HepG2 (cell line): ENCODE results near the gene TMEM167B. TPM values are rescaled to one million over a fixed set of nuclear protein-coding genes. Genes with fewer than 3 reads are reported as not detected.

Experiments
- CCAR2 ChIP-seq: fragments of 200-400 bp; formaldehyde crosslinking; optimal IDR thresholded peaks from 2 replicates; pipeline ENCODE3; 2018; ENCODE audit warnings: low read depth, mild to moderate bottlenecking, low read length, moderate library complexity
- HNRNPLL ChIP-seq: fragments of 200-400 bp; formaldehyde crosslinking; IDR thresholded peaks from 2 replicates; pipeline ENCODE4 v1.6.1; 2017; ENCODE audit warnings: mild to moderate bottlenecking, low read depth, low read length; ENCODE audit not compliant: poor library complexity, severe bottlenecking
- HOXA5 ChIP-seq: sonication (generic); formaldehyde crosslinking; IDR thresholded peaks from 2 replicates; pipeline ENCODE4 v1.4.0; 2020; ENCODE audit warnings: missing genetic modification reagents
- LCORL ChIP-seq, 2 experiments: fragments of 450-650 bp in 1 of 2; sonication (generic) in 1 of 2; formaldehyde crosslinking in 1 of 2; IDR thresholded peaks; 2 replicates each; pipeline versions ENCODE4 v1.5.0 to v1.6.1; 2017 to 2020; ENCODE audit warnings: antibody characterized with exemption in 1 of 2, missing genetic modification reagents in 1 of 2
- MBD4 ChIP-seq: IDR thresholded peaks from 2 replicates; pipeline ENCODE4 v1.6.1; 2012; ENCODE audit warnings: low read length, inconsistent platforms, borderline replicate concordance
- PATZ1 ChIP-seq: sonication (generic); formaldehyde crosslinking; IDR thresholded peaks from 2 replicates; pipeline ENCODE4 v1.4.0; 2020; ENCODE audit warnings: missing genetic modification reagents
- PPARG ChIP-seq: conservative IDR thresholded peaks from 2 replicates; pipeline ENCODE4 v1.6.1; 2016; ENCODE audit warnings: missing biosample characterization, missing genetic modification reagents
- SALL1 ChIP-seq: sonication (generic); formaldehyde crosslinking; IDR thresholded peaks from 2 replicates; pipeline ENCODE4 v1.8.0; 2022; ENCODE audit warnings: mild to moderate bottlenecking, missing genetic modification reagents
- TCF7 ChIP-seq: sonication (generic); IDR thresholded peaks from 2 replicates; pipeline ENCODE4 v1.6.1; 2016; ENCODE audit warnings: antibody characterized with exemption, low read depth
- ZNF160 ChIP-seq: sonication (generic); formaldehyde crosslinking; IDR thresholded peaks from 2 replicates; pipeline ENCODE4 v1.8.0; 2022; ENCODE audit warnings: mild to moderate bottlenecking, inconsistent platforms, missing genetic modification reagents
- ZNF207 ChIP-seq: fragments of 450-650 bp; IDR thresholded peaks from 2 replicates; pipeline ENCODE4 v1.6.1; 2016; ENCODE audit warnings: antibody characterized with exemption, borderline replicate concordance
- ZNF263 ChIP-seq: sonication (generic); formaldehyde crosslinking; IDR thresholded peaks from 2 replicates; pipeline ENCODE4 v1.4.0; 2020; ENCODE audit warnings: missing genetic modification reagents
- ZNF326 ChIP-seq: sonication (generic); formaldehyde crosslinking; IDR thresholded peaks from 2 replicates; pipeline ENCODE4 v1.4.0; 2020; ENCODE audit warnings: missing genetic modification reagents, borderline replicate concordance
- ZNF703 ChIP-seq: sonication (generic); formaldehyde crosslinking; IDR thresholded peaks from 2 replicates; pipeline ENCODE4 v1.5.1; 2020; ENCODE audit warnings: missing genetic modification reagents, mild to moderate bottlenecking, moderate library complexity, borderline replicate concordance
- ZNF784 ChIP-seq: sonication (generic); formaldehyde crosslinking; IDR thresholded peaks from 2 replicates; pipeline ENCODE4 v1.5.1; 2020; ENCODE audit warnings: missing genetic modification reagents, mild to moderate bottlenecking, borderline replicate concordance
- ZNF839 ChIP-seq: sonication (generic); formaldehyde crosslinking; IDR thresholded peaks from 2 replicates; pipeline ENCODE4 v1.4.0; 2020; ENCODE audit warnings: missing genetic modification reagents, mild to moderate bottlenecking, borderline replicate concordance
- polyA plus RNA-seq, 8 experiments: library from polyadenylated mRNA; depleted of rRNA in 3 of 8; stranded (reverse) in 7 of 8; unstranded in 1 of 8; fragments of >200 nt; fragmentation: Illumina TruSeq in 4 of 8; extraction: Trizol in 4 of 8; gene quantifications; 2 replicates each; pipeline versions ENCODE4 v1.2.1 to v1.2.3, GENCODE V29; 2011 to 2016; ENCODE audit warnings: low read depth in 4 of 8, missing spikeins in 1 of 8, mixed read lengths in 1 of 8; ENCODE audit not compliant: insufficient read depth in 1 of 8
- total RNA-seq, 5 experiments: library from RNA; depleted of rRNA; stranded (reverse); fragments of >200 nt; fragmentation: Illumina TruSeq; extraction: Trizol; gene quantifications; 2 replicates each; pipeline ENCODE4 v1.2.3, GENCODE V29; 2016; ENCODE audit warnings: low read depth in 1 of 5
- TF ChIP-seq, protein P1 (sequence below): sonication (generic); formaldehyde crosslinking; IDR thresholded peaks from 2 replicates; pipeline ENCODE4 v1.4.0; 2020; ENCODE audit warnings: mild to moderate bottlenecking, missing genetic modification reagents
- TF ChIP-seq, protein P2 (sequence below): sonication (generic); formaldehyde crosslinking; IDR thresholded peaks from 2 replicates; pipeline ENCODE4 v1.5.1; 2020; ENCODE audit warnings: mild to moderate bottlenecking, missing genetic modification reagents

Gene TMEM167B
- total and polyA plus RNA-seq, 2 of the 13 experiments (the other 11 are each of a cell fraction or from before 2014, with no cell fraction given): 9.5 to 22.4 TPM

DNA sequence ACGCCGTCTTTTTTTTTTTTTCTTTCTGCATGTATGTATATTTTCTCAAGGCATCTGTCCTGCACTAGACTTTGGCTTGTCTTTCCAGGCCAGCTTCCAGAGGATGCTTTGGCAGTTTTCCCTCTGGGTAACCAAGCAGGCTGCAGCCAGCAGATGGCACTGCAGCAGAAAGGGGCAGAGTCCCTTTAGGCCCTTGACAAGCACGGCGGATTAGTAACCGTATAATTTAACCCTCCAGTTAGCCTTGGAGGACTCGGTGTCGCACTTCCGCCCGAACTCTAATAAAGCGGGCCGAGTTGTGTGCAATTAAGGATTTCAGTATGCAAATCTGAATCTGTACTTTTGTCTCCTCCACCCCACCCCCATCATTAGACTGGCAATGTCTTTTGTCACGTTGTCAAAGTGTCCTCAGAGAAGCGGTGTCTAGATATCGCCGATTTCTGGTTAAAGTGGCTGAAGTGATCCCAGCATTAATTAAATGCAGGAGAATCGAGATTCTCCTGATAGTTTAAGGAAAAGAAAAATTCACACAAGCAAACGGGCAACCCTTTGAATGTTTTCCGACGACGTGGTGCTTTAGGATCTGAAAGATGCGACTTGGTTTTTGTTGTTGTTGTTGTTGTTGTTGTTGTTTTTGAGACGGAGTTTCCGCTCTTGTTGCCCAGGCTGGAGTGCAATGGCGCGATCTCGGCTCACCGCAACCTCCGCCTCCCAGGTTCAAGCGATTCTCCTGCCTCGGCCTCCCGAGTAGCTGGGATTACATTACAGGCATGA lies 1.1 kb upstream of the TMEM167B start (continued):
- TF ChIP-seq, protein P1, sequence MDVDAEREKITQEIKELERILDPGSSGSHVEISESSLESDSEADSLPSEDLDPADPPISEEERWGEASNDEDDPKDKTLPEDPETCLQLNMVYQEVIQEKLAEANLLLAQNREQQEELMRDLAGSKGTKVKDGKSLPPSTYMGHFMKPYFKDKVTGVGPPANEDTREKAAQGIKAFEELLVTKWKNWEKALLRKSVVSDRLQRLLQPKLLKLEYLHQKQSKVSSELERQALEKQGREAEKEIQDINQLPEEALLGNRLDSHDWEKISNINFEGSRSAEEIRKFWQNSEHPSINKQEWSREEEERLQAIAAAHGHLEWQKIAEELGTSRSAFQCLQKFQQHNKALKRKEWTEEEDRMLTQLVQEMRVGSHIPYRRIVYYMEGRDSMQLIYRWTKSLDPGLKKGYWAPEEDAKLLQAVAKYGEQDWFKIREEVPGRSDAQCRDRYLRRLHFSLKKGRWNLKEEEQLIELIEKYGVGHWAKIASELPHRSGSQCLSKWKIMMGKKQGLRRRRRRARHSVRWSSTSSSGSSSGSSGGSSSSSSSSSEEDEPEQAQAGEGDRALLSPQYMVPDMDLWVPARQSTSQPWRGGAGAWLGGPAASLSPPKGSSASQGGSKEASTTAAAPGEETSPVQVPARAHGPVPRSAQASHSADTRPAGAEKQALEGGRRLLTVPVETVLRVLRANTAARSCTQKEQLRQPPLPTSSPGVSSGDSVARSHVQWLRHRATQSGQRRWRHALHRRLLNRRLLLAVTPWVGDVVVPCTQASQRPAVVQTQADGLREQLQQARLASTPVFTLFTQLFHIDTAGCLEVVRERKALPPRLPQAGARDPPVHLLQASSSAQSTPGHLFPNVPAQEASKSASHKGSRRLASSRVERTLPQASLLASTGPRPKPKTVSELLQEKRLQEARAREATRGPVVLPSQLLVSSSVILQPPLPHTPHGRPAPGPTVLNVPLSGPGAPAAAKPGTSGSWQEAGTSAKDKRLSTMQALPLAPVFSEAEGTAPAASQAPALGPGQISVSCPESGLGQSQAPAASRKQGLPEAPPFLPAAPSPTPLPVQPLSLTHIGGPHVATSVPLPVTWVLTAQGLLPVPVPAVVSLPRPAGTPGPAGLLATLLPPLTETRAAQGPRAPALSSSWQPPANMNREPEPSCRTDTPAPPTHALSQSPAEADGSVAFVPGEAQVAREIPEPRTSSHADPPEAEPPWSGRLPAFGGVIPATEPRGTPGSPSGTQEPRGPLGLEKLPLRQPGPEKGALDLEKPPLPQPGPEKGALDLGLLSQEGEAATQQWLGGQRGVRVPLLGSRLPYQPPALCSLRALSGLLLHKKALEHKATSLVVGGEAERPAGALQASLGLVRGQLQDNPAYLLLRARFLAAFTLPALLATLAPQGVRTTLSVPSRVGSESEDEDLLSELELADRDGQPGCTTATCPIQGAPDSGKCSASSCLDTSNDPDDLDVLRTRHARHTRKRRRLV (CRISPR knock-in tag): no peak
- peak; percentile 58 for TF ChIP-seq SALL1 (CRISPR knock-in tag)
- TF ChIP-seq PATZ1 (CRISPR knock-in tag): 0 out of 2 replicates have a peak, but pooled peaks have one; percentile 41
- TF ChIP-seq MBD4: no peak
- no peak for TF ChIP-seq ZNF160 (CRISPR knock-in tag)
- peak; percentile 16; the same call in 1 of the 2 replicates for TF ChIP-seq ZNF263 (CRISPR knock-in tag)
- TF ChIP-seq LCORL (IDR thresholded peaks at IDR 0.05): no peak
- peak; percentile 75 for TF ChIP-seq LCORL (CRISPR knock-in tag; IDR thresholded peaks at IDR 0.05)
- no peak for TF ChIP-seq ZNF703 (CRISPR knock-in tag)
- no peak for TF ChIP-seq ZNF326 (CRISPR knock-in tag)
- no peak for TF ChIP-seq HNRNPLL
- TF ChIP-seq CCAR2: peak; percentile 34
- no peak; the same call in 1 of the 2 replicates for TF ChIP-seq ZNF784 (CRISPR knock-in tag)
- TF ChIP-seq TCF7: no peak
- no peak for TF ChIP-seq ZNF207
- no peak for TF ChIP-seq ZNF839 (CRISPR knock-in tag)
- TF ChIP-seq, protein P2, sequence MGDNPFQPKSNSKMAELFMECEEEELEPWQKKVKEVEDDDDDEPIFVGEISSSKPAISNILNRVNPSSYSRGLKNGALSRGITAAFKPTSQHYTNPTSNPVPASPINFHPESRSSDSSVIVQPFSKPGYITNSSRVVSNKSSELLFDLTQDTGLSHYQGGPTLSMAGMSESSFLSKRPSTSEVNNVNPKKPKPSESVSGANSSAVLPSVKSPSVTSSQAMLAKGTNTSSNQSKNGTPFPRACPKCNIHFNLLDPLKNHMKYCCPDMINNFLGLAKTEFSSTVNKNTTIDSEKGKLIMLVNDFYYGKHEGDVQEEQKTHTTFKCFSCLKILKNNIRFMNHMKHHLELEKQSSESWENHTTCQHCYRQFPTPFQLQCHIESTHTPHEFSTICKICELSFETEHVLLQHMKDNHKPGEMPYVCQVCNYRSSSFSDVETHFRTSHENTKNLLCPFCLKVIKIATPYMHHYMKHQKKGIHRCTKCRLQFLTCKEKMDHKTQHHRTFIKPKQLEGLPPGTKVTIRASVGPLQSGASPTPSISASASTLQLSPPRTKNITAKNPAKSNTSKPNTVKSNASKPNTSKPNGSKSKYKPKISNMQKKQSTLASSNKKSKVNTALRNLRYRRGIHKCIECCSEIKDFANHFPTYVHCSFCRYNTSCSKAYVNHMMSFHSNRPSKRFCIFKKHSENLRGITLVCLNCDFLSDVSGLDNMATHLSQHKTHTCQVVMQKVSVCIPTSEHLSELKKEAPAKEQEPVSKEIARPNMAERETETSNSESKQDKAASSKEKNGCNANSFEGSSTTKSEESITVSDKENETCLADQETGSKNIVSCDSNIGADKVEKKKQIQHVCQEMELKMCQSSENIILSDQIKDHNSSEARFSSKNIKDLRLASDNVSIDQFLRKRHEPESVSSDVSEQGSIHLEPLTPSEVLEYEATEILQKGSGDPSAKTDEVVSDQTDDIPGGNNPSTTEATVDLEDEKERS (CRISPR knock-in tag): no peak
- TF ChIP-seq HOXA5 (CRISPR knock-in tag): 0 out of 2 replicates have a peak, but pooled peaks have one; percentile 53
- no peak; the same call in 1 of the 2 replicates for TF ChIP-seq PPARG (CRISPR knock-in tag)
